ENCODE measurements around the gene MLYCD.

Gene MLYCD

DNA sequence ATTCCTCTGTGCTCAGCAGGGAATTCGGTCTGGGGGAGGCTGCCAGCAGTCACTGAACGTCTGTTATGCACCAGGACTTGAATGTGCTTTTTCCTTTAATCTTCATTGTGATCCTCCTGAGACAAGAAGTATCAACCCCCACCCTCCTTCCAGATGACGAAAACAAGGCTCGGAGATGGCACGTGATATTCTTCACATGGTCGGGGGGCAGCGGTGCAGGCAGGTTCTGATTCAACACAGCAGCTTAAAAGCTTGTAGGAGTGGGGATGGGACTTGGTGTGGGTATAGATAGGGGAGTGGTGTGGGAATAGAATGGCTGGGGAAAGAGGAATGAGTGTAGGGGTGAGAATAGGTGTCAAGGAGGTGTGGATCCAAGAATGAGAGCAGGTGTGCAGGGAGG lies 75.6 kb downstream of the MLYCD start:
- H3K4me1 ChIP-seq, result no peaks in the 10 kb centered on the region
- no peak for DNase-seq
- no peaks in the 10 kb centered on the region; the same call in 1 of the 2 replicates for H3K9me3 ChIP-seq
- TF ChIP-seq CTCF (IDR thresholded peaks at IDR 0.05; ENCODE audit: low read depth, low read length), result no peak
- H3K4me3 ChIP-seq (ENCODE audit: low read depth, low read length), result no peak overlapping the region
- peaks cover 6% of the 10 kb centered on the region for H3K27me3 ChIP-seq
- no peaks in the 10 kb centered on the region for H3K36me3 ChIP-seq

DNA sequence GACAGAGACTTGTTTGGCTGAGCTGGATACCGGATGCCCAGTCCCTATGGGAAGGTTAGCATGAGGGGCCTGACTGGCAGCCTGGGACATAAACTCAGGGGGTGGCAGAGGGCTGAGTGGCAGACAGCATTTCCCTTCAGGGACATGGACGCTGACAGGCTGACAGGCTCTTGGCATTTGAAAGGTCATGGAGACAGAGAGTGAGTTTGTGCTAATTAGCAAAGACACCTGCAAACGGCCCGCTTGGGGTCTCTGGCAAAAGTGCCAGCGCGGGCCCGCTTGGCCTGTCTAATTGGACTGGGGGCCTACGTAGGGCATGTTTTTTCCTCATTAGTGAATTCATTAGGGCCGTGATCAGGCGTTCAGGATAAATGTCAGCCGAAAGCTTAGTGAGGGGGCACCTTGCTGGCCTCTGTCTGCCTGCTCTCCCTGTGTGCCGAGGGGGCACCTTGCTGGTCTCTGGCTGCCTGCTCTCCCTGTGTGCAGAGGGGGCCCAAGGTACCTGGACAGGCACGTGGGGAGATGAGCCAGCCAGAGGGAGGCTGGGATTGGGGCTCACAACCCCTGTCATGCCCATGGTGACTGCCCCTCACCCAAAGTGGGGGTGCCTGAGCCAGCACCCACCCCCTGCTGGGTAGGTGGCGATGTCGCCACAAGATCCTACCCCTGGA lies 76.8 kb downstream of the MLYCD start:
- no peak overlapping the region for H3K4me3 ChIP-seq (ENCODE audit: low read depth, low read length)
- DNase-seq, result no peak
- no peaks in the 10 kb centered on the region for H3K36me3 ChIP-seq
- no peak for TF ChIP-seq CTCF (IDR thresholded peaks at IDR 0.05; ENCODE audit: low read depth, low read length)
- H3K27me3 ChIP-seq, result no peaks in the 10 kb centered on the region
- H3K4me1 ChIP-seq, result no peaks in the 10 kb centered on the region
- H3K9me3 ChIP-seq, result no peaks in the 10 kb centered on the region; the same call in 1 of the 2 replicates
